SHP77 treated with DMSO at 0.1 percent for 48 hours (cell line): ENCODE measurements around the gene MANBA.

ENCODE experiments used
- DNase-seq: peaks from one replicate; lab custom pipeline; 2025; lab: John Stamatoyannopoulos, UW

The MANBA gene

DNA sequence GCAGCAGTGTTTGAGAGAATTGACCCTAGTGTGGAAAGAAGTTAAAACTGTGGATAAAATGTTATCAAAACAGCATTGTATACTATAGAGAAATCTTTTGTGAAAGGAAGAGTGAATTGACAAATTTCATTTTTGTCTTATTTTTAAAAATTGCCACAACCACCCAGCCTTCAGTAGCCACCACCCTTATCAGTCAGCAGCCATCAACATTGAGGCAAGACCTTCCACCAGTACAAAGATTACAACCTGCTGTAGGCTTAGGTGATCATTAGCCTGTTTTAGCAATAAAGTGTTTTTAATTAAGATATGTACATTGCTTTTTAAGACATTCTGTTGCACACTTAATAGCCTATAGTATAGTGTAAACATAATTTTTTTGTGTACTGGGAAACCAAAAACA, 168.5 kb downstream of the MANBA start:
- DNase-seq = no peak

DNA sequence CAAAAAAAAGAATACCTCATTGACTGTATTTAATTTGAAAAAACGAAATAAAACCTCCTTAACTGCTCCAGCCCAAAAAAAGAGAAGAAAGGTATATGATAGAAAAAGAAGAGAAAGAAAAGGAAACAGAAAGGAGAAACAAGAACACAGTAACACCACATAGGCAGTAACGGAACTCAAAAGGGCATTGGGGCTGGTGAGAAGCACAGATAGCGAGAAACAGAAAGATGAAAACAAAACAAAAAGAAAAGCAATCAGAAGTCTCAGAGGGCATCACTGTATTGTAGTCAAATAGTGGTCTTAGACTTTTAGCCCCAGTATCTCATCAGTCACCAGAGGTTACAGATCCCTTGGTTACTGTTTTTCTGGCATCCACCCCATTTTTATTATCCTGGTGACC, 171.0 kb downstream of the MANBA start:
- no peak for DNase-seq

DNA sequence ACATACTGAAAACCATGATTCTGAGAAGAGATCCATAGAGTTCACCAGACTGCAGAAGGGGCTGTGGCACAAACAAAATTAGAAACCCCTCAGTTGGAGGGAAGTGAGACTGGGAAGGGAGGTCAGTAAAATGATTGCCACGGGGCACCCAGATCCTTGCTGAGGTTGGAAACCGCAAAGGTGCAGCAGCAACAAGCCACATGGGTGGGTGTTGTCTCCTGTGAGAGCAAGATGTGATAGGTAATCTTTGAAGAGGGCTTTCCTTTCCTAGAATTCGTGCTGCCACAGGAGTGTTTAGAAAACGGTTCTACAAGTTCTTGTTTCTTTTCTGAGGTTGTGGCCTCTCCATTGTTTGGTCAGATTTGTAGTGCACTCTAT, 174.1 kb downstream of the MANBA start:
- no peak for DNase-seq

DNA sequence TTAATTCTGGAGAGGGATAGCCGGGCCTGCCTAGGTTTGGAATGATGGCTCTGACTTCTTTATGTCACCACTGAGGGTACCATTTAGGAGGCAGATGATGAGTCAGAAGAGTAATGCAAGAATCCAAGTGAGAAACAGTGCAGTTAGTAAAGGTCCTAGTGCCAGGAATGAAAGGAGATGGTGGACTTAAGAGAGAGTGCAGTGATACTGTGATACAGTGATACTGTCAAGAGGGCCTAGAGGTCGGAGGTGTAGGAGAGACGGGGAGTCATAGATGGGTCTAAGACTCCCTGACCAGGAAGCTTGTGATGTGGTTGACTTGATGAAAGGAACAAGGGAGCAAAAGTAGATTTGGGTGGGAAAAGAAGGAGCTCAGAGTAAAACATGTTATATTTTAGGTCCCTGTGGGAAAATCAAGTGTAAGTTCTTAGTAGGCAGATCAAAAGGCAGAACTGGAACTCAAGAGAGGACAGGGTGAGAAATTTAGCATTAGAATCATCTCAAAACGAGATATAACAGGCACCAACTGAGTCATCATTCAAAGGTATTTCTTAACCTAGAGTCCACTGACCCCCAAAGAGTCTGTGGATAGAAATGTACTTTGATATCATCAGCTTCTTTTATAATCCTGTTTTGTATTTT, 174.6 kb downstream of the MANBA start:
- DNase-seq = no peak

DNA sequence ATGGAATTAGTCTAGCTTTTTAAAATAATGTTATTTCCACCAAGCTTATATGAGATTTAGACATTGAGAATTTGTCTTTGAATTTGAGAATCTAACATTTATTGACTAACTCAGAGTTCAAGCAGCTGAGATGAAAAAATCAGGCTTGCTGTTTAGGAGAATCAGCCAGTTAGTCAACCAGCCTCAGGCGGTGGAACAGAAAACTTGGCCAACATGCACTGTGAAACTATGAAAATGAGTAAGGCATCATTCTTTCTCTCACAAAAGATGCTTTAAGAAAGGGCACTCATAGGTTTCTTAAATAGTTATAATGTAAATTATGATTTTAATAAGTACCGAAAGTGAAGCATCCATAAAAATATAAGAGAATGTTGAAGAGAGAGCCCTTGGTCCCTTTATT, 175.4 kb downstream of the MANBA start:
- no peak for DNase-seq

DNA sequence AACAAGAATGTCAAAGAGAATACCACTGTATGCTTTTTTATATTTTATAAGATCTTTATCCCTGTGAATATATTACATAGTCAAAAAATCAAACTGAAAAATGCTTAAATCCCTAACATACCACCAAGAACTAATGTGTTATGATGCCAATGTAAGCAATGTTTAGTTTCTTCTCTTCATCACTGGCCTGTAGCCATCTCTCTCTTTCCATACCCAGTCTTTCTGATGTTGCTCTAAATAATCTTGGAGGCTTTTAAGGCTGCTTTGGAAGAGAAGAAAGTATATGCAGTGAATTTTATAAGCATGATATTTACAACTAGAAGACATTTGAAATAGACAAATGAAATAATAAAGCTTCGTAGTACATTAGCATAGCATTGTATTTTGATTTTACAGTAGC, 176.7 kb downstream of the MANBA start:
- DNase-seq = no peak
